H1 (cell line): ENCODE measurements around the gene ZNHIT3. TPM values are rescaled to one million over a fixed set of nuclear protein-coding genes. Genes with fewer than 3 reads are reported as not detected.

Experiments
- polyA plus RNA-seq, 7 experiments: library from polyadenylated mRNA; depleted of rRNA in 3 of 7; stranded (reverse) in 5 of 7; unstranded in 2 of 7; fragments of >200 nt in 5 of 7; fragments of 200-250 nt in 2 of 7; gene quantifications; 1 replicate in 5 of 7; 2 replicates in 1 of 7; 4 replicates in 1 of 7; pipeline versions ENCODE4 v1.2.1 to v1.2.3, GENCODE V29; 2011 to 2013; ENCODE audit warnings: missing spikeins in 2 of 7, mixed read lengths in 2 of 7
- small RNA-seq: library from polyadenylated mRNA; stranded (forward); fragments of <200 nt; extraction: miRNeasy Mini kit (QIAGEN cat#:217004); gene quantifications from one replicate; pipeline ENCODE3, GENCODE V24; 2013; ENCODE audit not compliant: insufficient read depth
- total RNA-seq: library from RNA; stranded (reverse); fragmentation: NEBNext Ultra II Directional; extraction: Animal tissue kit (Norgen Biotek cat#: 25700); gene quantifications from 2 replicates; pipeline ENCODE4 v1.2.1, GENCODE V29; 2021

Gene ZNHIT3
- total and polyA plus RNA-seq, 2 of the 8 experiments (the other 6 are each of a cell fraction or from before 2014, with no cell fraction given), result 59.1 to 147 TPM

Small RNA genes lying within 50 kb of the gene (small RNA-seq; reads per million reads assigned to genes)
- not detected for gene RNA5SP439

Other genes with a start within 250 kb of the ZNHIT3 start
- 0.46 TPM in 1 of 2 replicates, not detected in the other for gene TBC1D3I, start 222.1 kb upstream of the ZNHIT3 start, total RNA-seq
- 2.3 and 2.9 TPM in 2 replicates for gene TBC1D3I, start 222.1 kb upstream of the ZNHIT3 start, polyA plus RNA-seq (2011; rRNA removed)
- not detected in 2 replicates for gene TBC1D3G, start 162.8 kb upstream of the ZNHIT3 start, total RNA-seq
- gene TBC1D3G, start 162.8 kb upstream of the ZNHIT3 start, polyA plus RNA-seq (2011; rRNA removed), result 0.18 TPM in 1 of 2 replicates, not detected in the other
- not detected in 2 replicates for gene TBC1D3H, start 98.2 kb upstream of the ZNHIT3 start, total RNA-seq
- gene TBC1D3H, start 98.2 kb upstream of the ZNHIT3 start, polyA plus RNA-seq (2011; rRNA removed), result not detected in 2 replicates
- gene MYO19, start 48.2 kb downstream of the ZNHIT3 start, total RNA-seq, result 122 and 126 TPM in 2 replicates
- 163 and 189 TPM in 2 replicates for gene MYO19, start 48.2 kb downstream of the ZNHIT3 start, polyA plus RNA-seq (2011; rRNA removed)
- gene PIGW, start 48.3 kb downstream of the ZNHIT3 start, total RNA-seq, result 27.1 and 28.9 TPM in 2 replicates
- gene PIGW, start 48.3 kb downstream of the ZNHIT3 start, polyA plus RNA-seq (2011; rRNA removed), result 10.3 and 12.1 TPM in 2 replicates
- 35.1 and 35.8 TPM in 2 replicates for gene GGNBP2, start 58.2 kb downstream of the ZNHIT3 start, total RNA-seq
- 29.2 and 29.7 TPM in 2 replicates for gene GGNBP2, start 58.2 kb downstream of the ZNHIT3 start, polyA plus RNA-seq (2011; rRNA removed)
- 25.1 and 29.5 TPM in 2 replicates for gene DHRS11, start 105.2 kb downstream of the ZNHIT3 start, total RNA-seq
- gene DHRS11, start 105.2 kb downstream of the ZNHIT3 start, polyA plus RNA-seq (2011; rRNA removed), result 63.3 and 76.9 TPM in 2 replicates
- gene MRM1, start 114.9 kb downstream of the ZNHIT3 start, total RNA-seq, result 11.2 and 11.7 TPM in 2 replicates
- gene MRM1, start 114.9 kb downstream of the ZNHIT3 start, polyA plus RNA-seq (2011; rRNA removed), result 9.9 and 15.1 TPM in 2 replicates